Spinal cord (tissue), 10 donors: ENCODE measurements around the gene SLC29A3. TPM values are rescaled to one million over a fixed set of nuclear protein-coding genes. Genes with fewer than 3 reads are reported as not detected.

ENCODE experiments used
- DNase-seq, 6 donors: peaks; one replicate each; pipeline versions ENCODE4 v3.0.0 to v3.0.0-alpha.2; 2013 to 2015; ENCODE audit warnings: low spot score in 6 of 6, low read depth in 4 of 6
- H3K27ac ChIP-seq: one replicate; pipeline ENCODE4 v1.5.1; 2013; ENCODE audit warnings: low read depth, low read length, control low read depth
- H3K27me3 ChIP-seq: one replicate; pipeline ENCODE4 v1.6.1; 2013; ENCODE audit warnings: low read length; ENCODE audit not compliant: control insufficient read depth, insufficient read depth
- H3K36me3 ChIP-seq: one replicate; pipeline ENCODE4 v1.6.1; 2013; ENCODE audit warnings: low read length; ENCODE audit not compliant: control insufficient read depth, insufficient read depth
- H3K4me1 ChIP-seq: one replicate; pipeline ENCODE4 v1.6.1; 2013; ENCODE audit warnings: low read length; ENCODE audit not compliant: control insufficient read depth, insufficient read depth
- H3K4me3 ChIP-seq: one replicate; pipeline ENCODE4 v1.5.1; 2013; ENCODE audit warnings: low read depth, low read length, control low read depth
- H3K9me3 ChIP-seq: one replicate; pipeline ENCODE4 v1.6.1; 2013; ENCODE audit warnings: low read length; ENCODE audit not compliant: control insufficient read depth, insufficient read depth
- WGBS: methylation state at CpG from one replicate; pipeline ENCODE4 v1.1.5; 2013; ENCODE audit warnings: missing lambda C conversion rate; ENCODE audit not compliant: insufficient coverage; 5-methylcytosine and 5-hydroxymethylcytosine counted together
- polyA plus RNA-seq, 2 donors: library from polyadenylated mRNA; unstranded; fragments of 120-200 nt; gene quantifications; one replicate each; pipeline ENCODE4 v1.2.1, GENCODE V29; 2013; ENCODE audit not compliant: insufficient read length in 2 of 2
- total RNA-seq, 2 donors: library from RNA; depleted of rRNA in 1 of 2; stranded (reverse); fragments of 120-200 nt in 1 of 2; fragments of >200 nt in 1 of 2; gene quantifications; one replicate each; pipeline versions ENCODE4 v1.2.3 to v1.2.4, GENCODE V29; 2013 to 2014
- donor health status: healthy.

Gene SLC29A3
- total and polyA plus RNA-seq, 4 donors = 2.7 to 9.3 (median 6.1) TPM

- peaks cover 12% of the 10 kb centered on the region for H3K4me1 ChIP-seq
Measured at GRCh38 chr10:71342573-71343391, 23.7 kb downstream of the SLC29A3 start.

GRCh38 chr10:71343392-71343773 is 24.3 kb downstream of the SLC29A3 start:
- 91% methylated on average over 5 of the region's 5 CpGs for WGBS
- Histone ChIP-seq H3K4me3 (no peak overlapping the region), H3K4me1 (peaks cover 7% of the 10 kb centered on the region), H3K36me3 (peaks cover 20% of the 10 kb centered on the region), H3K9me3 (no peaks in the 10 kb centered on the region), H3K27me3 (no peaks in the 10 kb centered on the region), H3K27ac (no peak overlapping the region)
- peak in 1 of 6 donors; percentile 38 for DNase-seq

More at GRCh38 chr10:71342573-71343391, 23.7 kb downstream of the SLC29A3 start:
- no peaks in the 10 kb centered on the region for H3K9me3 ChIP-seq
- WGBS = 61% methylated on average over 7 of the region's 8 CpGs
- no peak overlapping the region for H3K4me3 ChIP-seq
- peaks cover 21% of the 10 kb centered on the region for H3K36me3 ChIP-seq
- no peak for DNase-seq
- H3K27me3 ChIP-seq = no peaks in the 10 kb centered on the region
- H3K27ac ChIP-seq = no peak overlapping the region

GRCh38 chr10:71344154-71344925 is 25.3 kb downstream of the SLC29A3 start:
- Histone ChIP-seq H3K4me1 (peaks cover 7% of the 10 kb centered on the region), H3K27me3 (no peaks in the 10 kb centered on the region), H3K4me3 (no peak overlapping the region), H3K27ac (no peak overlapping the region), H3K36me3 (peaks cover 15% of the 10 kb centered on the region), H3K9me3 (no peaks in the 10 kb centered on the region)
- WGBS = 63% methylated on average over 8 of the region's 9 CpGs
- DNase-seq = no peak

GRCh38 chr10:71344993-71345480 is 26.0 kb downstream of the SLC29A3 start:
- DNase-seq = no peak
- H3K36me3 ChIP-seq = peaks cover 10% of the 10 kb centered on the region
- no peak overlapping the region for H3K4me3 ChIP-seq
- H3K27me3 ChIP-seq = no peaks in the 10 kb centered on the region
- 57% methylated on average over 1 of the region's 3 CpGs for WGBS
- no peak overlapping the region for H3K27ac ChIP-seq
- peaks cover 7% of the 10 kb centered on the region for H3K4me1 ChIP-seq
- H3K9me3 ChIP-seq = no peaks in the 10 kb centered on the region

- Histone ChIP-seq H3K4me3 (no peak overlapping the region), H3K27ac (no peak overlapping the region), H3K9me3 (no peaks in the 10 kb centered on the region), H3K36me3 (peaks cover 9% of the 10 kb centered on the region), H3K4me1 (peaks cover 7% of the 10 kb centered on the region), H3K27me3 (no peaks in the 10 kb centered on the region)
- WGBS = 75% methylated on average over 7 of the region's 10 CpGs
- no peak for DNase-seq
Measured at GRCh38 chr10:71345694-71346093, 26.6 kb downstream of the SLC29A3 start.

- peaks cover 7% of the 10 kb centered on the region for H3K4me1 ChIP-seq
- no peaks in the 10 kb centered on the region for H3K27me3 ChIP-seq
- no peaks in the 10 kb centered on the region for H3K9me3 ChIP-seq
- 67% methylated on average over 2 of the region's 3 CpGs for WGBS
- H3K4me3 ChIP-seq = no peak overlapping the region
- peaks cover 6% of the 10 kb centered on the region for H3K36me3 ChIP-seq
- no peak for DNase-seq
- no peak overlapping the region for H3K27ac ChIP-seq
Measured at GRCh38 chr10:71346731-71347130, 27.7 kb downstream of the SLC29A3 start.

- DNase-seq = no peak
- Histone ChIP-seq H3K27me3 (no peaks in the 10 kb centered on the region), H3K4me1 (peaks cover 7% of the 10 kb centered on the region), H3K27ac (no peak overlapping the region), H3K4me3 (no peak overlapping the region), H3K36me3 (peaks cover 9% of the 10 kb centered on the region), H3K9me3 (no peaks in the 10 kb centered on the region)
- 70% methylated on average over 10 of the region's 14 CpGs for WGBS
Measured at GRCh38 chr10:71347587-71348395, 28.7 kb downstream of the SLC29A3 start.

GRCh38 chr10:71348850-71349249 is 29.8 kb downstream of the SLC29A3 start:
- Histone ChIP-seq H3K9me3 (no peaks in the 10 kb centered on the region), H3K4me1 (peaks cover 9% of the 10 kb centered on the region), H3K36me3 (peaks cover 9% of the 10 kb centered on the region), H3K27me3 (no peaks in the 10 kb centered on the region), H3K4me3 (no peak overlapping the region), H3K27ac (no peak overlapping the region)
- no CpG with 5 or more reads among the region's 1 CpG for WGBS
- no peak for DNase-seq

GRCh38 chr10:71349406-71349805 is 30.3 kb downstream of the SLC29A3 start:
- Histone ChIP-seq H3K27ac (no peak overlapping the region), H3K4me1 (peaks cover 3% of the 10 kb centered on the region), H3K9me3 (no peaks in the 10 kb centered on the region), H3K4me3 (no peak overlapping the region), H3K36me3 (peaks cover 9% of the 10 kb centered on the region), H3K27me3 (no peaks in the 10 kb centered on the region)
- WGBS = 98% methylated on average over 6 of the region's 7 CpGs
- DNase-seq = no peak
